Right lobe of liver (tissue), 6 donors: ENCODE data around the gene SIN3A. TPM values are rescaled to one million over a fixed set of nuclear protein-coding genes. Genes with fewer than 3 reads are reported as not detected.

Source experiments
- ATAC-seq, 4 donors: fragments of 200-7000 bp; cut with Tn5 transposase; one replicate each; pipeline ENCODE4 v1.9.1; 2020; ENCODE audit warnings: mild to moderate bottlenecking in 4 of 4, moderate library complexity in 4 of 4
- DNase-seq, 3 donors: peaks; one replicate each; pipeline ENCODE4 v3.0.0-alpha.2; 2020
- H3K27ac ChIP-seq, 3 donors: fragments of 200-600 bp; one replicate each; pipeline ENCODE4 v1.8.0; 2022
- H3K27me3 ChIP-seq, 2 donors: fragments of 200-600 bp; one replicate each; pipeline ENCODE4 v1.8.0; 2022
- H3K36me3 ChIP-seq, 4 donors: fragments of 200-600 bp; sonication (generic) in 1 of 4; one replicate each; pipeline versions ENCODE4 v1.5.1 to v1.8.0; 2017 to 2022; ENCODE audit warnings: control low read depth in 1 of 4
- H3K4me1 ChIP-seq, 4 donors: fragments of 200-600 bp; sonication (generic) in 1 of 4; one replicate each; pipeline versions ENCODE4 v1.5.1 to v1.8.0; 2017 to 2022; ENCODE audit warnings: control low read depth in 1 of 4
- H3K4me3 ChIP-seq, 3 donors: fragments of 200-600 bp; one replicate each; pipeline ENCODE4 v1.8.0; 2022
- H3K9me3 ChIP-seq, 4 donors: fragments of 200-600 bp; sonication (generic) in 1 of 4; one replicate each; pipeline versions ENCODE4 v1.5.1 to v1.8.0; 2017 to 2022; ENCODE audit warnings: control low read depth in 1 of 4
- CTCF ChIP-seq, 4 donors: fragments of 200-600 bp in 3 of 4; fragments of 450-650 bp in 1 of 4; IDR thresholded peaks; one replicate each; pipeline versions ENCODE4 v1.5.1 to v1.8.0; 2016 to 2022; ENCODE audit warnings: antibody characterized with exemption in 4 of 4, mild to moderate bottlenecking in 2 of 4
- POLR2A ChIP-seq: fragments of 450-650 bp; IDR thresholded peaks from one replicate; pipeline ENCODE4 v1.6.1; 2017; ENCODE audit warnings: antibody characterized with exemption, mild to moderate bottlenecking
- WGBS: methylation state at CpG from one replicate; pipeline ENCODE4 v1.1.6; 2018; ENCODE audit warnings: low coverage, low lambda C conversion rate; ENCODE audit not compliant: insufficient coverage; ENCODE audit errors: missing lambda C conversion rate; 5-methylcytosine and 5-hydroxymethylcytosine counted together
- intact Hi-C, 2 donors: fragments of 100-400 bp; cut with DNase I; formaldehyde crosslinking; loops; one replicate each; pipeline versions ENCODE4 v1.11.2 to v1.14.1; 2022
- total RNA-seq, 6 experiments: library from RNA; depleted of rRNA in 2 of 6; stranded (reverse); fragments of >200 nt in 2 of 6; fragmentation: NEBNext Ultra II Directional in 3 of 6; extraction: Animal tissue kit (Norgen Biotek cat#: 25700) in 3 of 6; gene quantifications; one replicate each; pipeline versions ENCODE4 v1.1.0 to v1.2.4, GENCODE V29; 2016 to 2023
- donor health status: DM: no; HTN: yes; CAD: no.
- donor health status: DM: no; HTN: no; CAD: no.
- donor health status: DM: no; HTN: no; CAD: no.
- donor health status: DM: no; HTN: yes; CAD: no.
- donor health status: DM: no; HTN: yes; CAD: no.

Gene SIN3A
- total RNA-seq, 6 experiments from 2014 or later: 10.0 to 21.6 (median 20.5) TPM

DNA sequence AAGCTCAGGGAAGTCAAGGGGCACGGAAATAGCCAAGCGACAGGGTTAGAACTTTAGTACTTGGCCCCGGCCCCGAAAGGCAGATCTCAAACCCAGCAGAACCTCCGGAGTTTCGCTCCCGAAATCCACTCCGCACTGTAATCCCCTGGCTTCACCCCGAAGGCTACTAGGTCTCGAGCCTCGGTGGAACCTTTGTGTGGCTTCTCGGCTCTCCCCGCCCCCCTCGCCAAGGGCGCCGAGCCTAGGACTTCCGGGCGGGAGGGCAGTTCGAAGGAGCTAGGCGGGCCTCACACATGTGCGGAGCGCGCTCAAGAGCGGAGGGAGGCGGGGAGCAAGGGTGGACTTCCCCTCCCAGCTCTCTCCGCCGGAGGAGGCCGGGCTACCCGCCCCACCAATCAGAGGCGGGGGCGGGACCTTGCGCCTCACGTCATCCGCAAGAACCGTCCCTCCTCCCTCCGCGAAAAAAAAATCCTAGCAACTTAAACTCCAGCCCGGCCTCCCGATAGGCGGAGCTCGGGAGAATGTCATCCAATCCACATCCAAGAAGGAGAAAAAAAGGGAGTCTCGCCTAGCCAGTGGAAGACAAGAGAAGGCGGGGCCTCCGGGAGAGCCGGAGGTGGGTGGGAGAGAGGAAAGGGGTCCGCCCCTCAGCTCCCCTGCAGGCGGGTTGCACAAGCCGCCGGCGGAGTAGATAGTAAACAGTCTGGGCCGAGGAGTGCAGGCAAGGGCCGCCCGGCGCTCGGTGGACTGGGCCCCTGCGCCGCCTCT, 2.4 kb upstream of the SIN3A start:
- peak overlapping the region; percentile 71 to 92 (median 90) for H3K4me3 ChIP-seq
- DNase-seq: peak; percentile 98 to 99 (median 99)
- peak overlapping the region; percentile 88 to 92 (median 90) for H3K27ac ChIP-seq
- ATAC-seq: peak; percentile 54 to 66 (median 62)
- TF ChIP-seq POLR2A (peak; percentile 81), CTCF (IDR thresholded peaks at IDR 0.05) (peak in 1 of 4 donors; percentile 13)
- H3K27me3 ChIP-seq: no peaks in the 10 kb centered on the region
- no peaks in the 10 kb centered on the region for H3K9me3 ChIP-seq
- H3K4me1 ChIP-seq: peaks cover 0 to 32% (median 11%) of the 10 kb centered on the region in 4 donors
- intact Hi-C loops: no loop called here
- WGBS: 0% methylated on average over 25 of the region's 57 CpGs
- no peaks in the 10 kb centered on the region for H3K36me3 ChIP-seq

DNA sequence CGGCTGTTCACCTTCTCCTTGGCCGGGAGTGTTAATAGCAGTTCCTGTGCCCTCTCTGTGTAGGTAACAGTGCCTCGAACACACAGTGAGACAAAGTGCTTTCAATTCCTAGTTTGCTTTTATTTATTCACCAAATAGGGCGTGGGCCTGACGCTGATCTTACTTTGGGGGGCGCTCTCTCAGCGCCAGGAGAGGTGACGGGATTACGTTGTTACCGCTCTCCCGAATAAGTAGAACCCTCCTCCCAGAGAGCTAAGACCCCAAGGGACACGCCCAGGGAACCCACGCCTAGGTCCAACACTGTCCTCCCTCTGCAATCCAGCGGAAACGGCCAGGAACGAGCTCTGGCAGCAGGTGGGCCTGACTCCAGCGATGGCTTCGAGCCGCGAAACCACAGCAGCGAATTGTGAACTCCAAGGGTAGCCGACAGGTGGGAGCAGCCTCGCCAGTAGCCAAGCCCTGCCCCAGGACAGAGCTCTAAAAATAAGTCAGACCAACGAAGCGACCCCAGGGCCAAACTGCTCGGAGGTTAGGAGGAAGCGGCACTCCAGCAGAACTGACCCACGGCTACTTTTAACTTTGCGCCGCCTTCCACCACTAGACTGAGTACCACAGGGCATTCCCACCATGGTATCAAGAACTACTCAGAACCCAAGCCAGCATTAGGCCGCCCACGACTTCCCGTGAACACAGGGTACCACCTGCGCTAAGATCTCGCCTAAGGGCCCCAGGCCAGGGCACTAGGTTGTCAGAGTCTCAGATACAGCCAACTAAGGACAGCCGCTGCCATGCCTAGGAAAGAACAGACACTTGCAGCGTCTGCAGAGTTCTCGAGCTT, 1.6 kb upstream of the SIN3A start:
- Histone ChIP-seq H3K9me3 (no peaks in the 10 kb centered on the region), H3K27me3 (no peaks in the 10 kb centered on the region), H3K27ac (peak overlapping the region; percentile 77 to 83 (median 79)), H3K36me3 (no peaks in the 10 kb centered on the region), H3K4me3 (peak overlapping the region; percentile 54 to 64 (median 61)), H3K4me1 (peaks cover 0 to 36% (median 11%) of the 10 kb centered on the region in 4 donors)
- DNase-seq (peak; percentile 48 to 70 (median 67)), ATAC-seq (no peak)
- TF ChIP-seq POLR2A (no peak), CTCF (IDR thresholded peaks at IDR 0.05) (no peak)
- intact Hi-C loops: no loop called here
- 2% methylated on average over 20 of the region's 38 CpGs for WGBS

DNA sequence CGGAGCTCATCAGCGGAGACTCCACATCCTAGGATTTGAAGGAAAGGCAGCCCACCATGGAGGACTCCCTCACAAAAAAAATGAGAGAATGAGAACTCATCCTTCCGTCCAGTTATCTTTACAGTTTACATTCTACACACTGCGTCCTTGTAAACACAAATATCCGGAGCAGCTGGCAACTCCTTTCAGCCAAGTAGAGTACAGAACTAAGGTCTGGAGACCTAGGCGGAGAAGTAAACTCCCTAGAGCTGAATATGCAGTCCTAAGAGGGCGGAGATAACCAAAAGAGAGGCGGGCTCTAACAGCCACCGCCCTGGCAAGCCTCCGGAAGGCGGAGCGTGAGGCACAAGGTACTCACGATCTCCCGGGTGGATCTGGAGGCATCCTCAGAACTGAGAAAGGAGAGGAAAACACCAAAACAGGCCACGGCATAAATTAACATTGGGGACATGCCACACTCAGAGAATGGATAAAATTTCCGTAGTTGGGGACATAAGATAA, 924 bp upstream of the SIN3A start:
- Histone ChIP-seq H3K27me3 (no peaks in the 10 kb centered on the region), H3K27ac (peak overlapping the region; percentile 77 to 83 (median 79)), H3K36me3 (no peaks in the 10 kb centered on the region), H3K4me3 (peak overlapping the region; percentile 54 to 64 (median 61)), H3K4me1 (peaks cover 0 to 33% (median 11%) of the 10 kb centered on the region in 4 donors), H3K9me3 (no peaks in the 10 kb centered on the region)
- WGBS: under 1% methylated on average over 16 of the region's 16 CpGs
- DNase-seq (peak; percentile 85 to 90 (median 90)), ATAC-seq (peak; percentile 7 to 10 (median 8))
- TF ChIP-seq POLR2A (peak; percentile 69), CTCF (IDR thresholded peaks at IDR 0.05) (no peak)
- intact Hi-C loops: no loop called here

- intact Hi-C loops: no loop called here
- WGBS: 2% methylated on average over 9 of the region's 45 CpGs
- ATAC-seq (no peak), DNase-seq (no peak)
- Histone ChIP-seq H3K4me3 (peak overlapping the region; percentile 65 to 78 (median 69)), H3K9me3 (no peaks in the 10 kb centered on the region), H3K27me3 (no peaks in the 10 kb centered on the region), H3K27ac (peak overlapping the region; percentile 83 to 85 (median 84)), H3K4me1 (peaks cover 0 to 21% (median 6%) of the 10 kb centered on the region in 4 donors), H3K36me3 (no peaks in the 10 kb centered on the region)
- TF ChIP-seq CTCF (IDR thresholded peaks at IDR 0.05): no peak
- TF ChIP-seq POLR2A: no peak
Observed at GRCh38 chr15:75451202-75451673, 252 bp downstream of the SIN3A start.
